HG02943 (cell line): ENCODE data around the gene ELMO3.
A peak's percentile ranks its signal among the peaks of the same experiment; 100 is the strongest.

Experiments
- ATAC-seq: cut with Tn5 transposase; IDR thresholded peaks from one replicate; pipeline ENCODE4 v1.9.1; 2021; ENCODE audit warnings: mild to moderate bottlenecking, low read depth, moderate library complexity; ENCODE audit not compliant: unreplicated experiment

Gene ELMO3

DNA sequence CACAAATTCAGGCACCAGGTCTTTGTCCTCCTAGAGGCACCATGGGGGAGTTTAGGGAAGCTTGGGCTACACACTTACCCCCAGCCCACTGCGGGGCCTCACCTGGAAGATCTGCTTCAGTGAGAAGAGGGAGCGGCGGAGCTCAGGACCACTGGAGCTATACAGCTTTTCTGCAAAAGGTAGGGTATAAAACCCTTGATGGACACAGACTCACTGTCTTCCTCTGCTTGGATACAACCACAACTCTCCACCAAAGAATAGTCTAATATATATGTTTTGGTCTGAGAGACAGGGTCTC, 39.3 kb downstream of the ELMO3 start:
- no peak for ATAC-seq

GRCh38 chr16:67238806-67239470, 40.0 kb downstream of the ELMO3 start:
- ATAC-seq: no peak

- no peak for ATAC-seq
These were observed 41.6 kb downstream of the ELMO3 start for GRCh38 chr16:67240506-67240905.

- no peak for ATAC-seq
These were observed 42.3 kb downstream of the ELMO3 start for GRCh38 chr16:67241008-67241900.

DNA sequence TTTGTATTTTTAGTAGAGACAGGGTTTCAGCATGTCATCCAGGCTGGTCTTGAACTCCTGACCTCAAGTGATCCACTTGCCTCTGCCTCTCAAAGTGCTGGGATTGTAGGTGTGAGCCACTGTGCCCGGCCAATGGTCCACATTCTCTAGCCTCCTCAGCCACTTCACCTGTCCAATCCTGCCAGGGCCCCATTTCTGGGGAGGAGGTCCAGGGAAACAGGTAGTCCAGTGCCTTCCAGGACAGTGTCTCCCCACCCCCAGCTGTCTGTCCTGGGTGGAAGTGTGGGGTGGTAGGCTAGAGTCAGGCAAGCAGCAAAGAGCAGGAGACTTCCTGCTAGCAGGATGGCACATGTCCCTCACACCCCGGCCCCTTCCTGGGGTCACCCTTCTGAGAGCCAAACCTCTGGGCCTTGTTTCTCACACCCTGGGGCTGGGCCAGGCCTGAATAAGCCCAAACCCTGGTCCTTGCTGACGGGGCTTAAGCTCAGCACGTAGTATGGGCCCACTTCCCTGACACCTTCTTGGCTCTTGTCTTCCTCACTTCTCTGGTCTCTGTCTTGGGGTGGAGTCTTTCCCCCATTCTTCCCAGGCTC, 43.3 kb downstream of the ELMO3 start:
- no peak for ATAC-seq

DNA sequence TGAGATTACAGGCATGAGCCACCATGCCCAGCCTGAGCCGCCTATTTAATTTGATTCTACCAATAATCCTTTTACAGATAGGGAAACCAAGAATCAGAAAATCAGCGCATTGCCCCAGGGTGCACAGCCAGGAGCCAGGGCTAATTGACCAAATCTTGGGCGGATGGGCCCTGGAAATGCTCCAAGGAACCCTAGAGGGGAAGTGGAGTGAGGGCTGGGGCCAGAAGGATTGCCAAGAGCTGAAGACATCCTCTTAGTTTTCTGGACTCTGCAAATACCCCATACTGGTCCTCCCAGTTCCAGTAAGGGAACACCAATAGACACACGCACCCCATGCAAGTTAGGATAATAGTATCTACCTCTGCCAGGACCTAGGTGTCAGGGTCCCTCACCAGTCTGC, 44.5 kb downstream of the ELMO3 start:
- no peak for ATAC-seq

DNA sequence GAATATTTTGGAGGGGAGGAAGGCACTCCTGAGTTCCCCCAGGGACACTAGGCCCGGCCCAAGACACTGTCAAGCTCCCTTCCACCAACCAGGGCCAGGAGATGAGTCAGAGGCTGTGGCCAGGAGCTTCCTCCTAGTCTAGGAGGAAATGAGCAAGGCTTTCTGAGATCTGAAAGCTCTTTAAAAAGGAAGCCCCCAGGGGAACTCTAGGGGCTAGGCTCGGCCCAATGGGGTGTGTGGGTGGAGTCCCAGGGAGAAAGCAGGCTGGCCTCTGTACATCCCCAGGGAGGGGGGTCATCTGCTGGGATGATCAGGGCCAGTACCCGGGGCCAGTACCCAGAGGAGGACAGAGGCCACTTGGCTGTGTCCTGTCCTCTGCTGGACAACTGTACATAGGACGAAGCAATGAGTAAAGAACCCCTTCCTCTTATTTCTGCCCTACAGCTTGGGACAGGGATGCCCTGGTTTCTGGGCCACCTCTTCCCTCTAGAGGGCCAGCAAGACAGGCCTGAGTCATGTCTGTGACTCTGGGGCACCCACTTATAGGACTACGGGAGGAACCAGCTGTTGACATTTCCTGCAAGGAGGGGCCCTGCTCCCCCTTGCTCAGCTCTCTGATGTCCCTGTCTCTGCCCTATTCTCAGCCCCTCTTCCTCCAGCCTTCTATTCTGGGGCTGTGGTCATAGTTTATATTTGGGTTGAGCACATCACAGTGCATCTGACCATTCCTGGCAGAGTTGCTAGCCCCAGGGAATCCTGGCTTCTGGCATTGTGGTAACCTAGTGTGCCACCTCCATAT, 45.7 kb downstream of the ELMO3 start:
- ATAC-seq: peak; percentile 42

GRCh38 chr16:67245186-67245585, 46.3 kb downstream of the ELMO3 start:
- ATAC-seq: no peak

- ATAC-seq: no peak
These were observed 46.7 kb downstream of the ELMO3 start for GRCh38 chr16:67245674-67246080.

DNA sequence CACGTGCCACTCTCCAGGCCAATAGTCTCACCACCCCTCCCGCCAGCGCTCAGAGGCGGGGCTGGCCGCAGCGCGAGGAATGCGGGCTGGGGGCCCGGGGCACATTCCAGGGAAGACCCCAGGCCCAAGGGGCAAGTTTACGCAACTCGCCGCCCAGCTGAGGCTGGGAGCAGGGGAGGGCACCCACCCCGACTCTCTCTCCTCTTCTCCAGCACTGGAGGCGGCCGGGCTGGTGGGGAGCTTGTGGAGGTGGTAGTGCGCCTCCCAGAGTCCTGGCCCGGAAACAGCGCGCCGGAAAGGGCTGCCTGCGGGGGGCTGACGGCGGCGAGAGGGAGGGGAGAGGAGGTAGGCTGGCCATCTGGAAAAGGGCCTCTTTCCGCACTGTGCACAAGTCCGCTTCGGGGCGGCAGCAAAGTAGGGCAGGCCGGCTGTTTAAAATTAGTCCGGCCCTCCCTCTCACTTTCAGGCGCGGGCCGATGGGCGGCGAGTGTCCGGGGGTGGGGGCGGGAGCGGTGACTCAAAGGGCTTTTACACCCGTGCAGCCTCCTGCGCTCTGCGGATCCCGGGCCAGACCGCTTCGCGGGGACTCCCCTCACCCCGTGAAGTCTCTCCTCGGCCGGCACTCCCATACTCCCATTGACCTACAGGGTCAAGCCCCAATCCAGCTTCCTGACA, 47.3 kb downstream of the ELMO3 start:
- ATAC-seq: peak; percentile 27

DNA sequence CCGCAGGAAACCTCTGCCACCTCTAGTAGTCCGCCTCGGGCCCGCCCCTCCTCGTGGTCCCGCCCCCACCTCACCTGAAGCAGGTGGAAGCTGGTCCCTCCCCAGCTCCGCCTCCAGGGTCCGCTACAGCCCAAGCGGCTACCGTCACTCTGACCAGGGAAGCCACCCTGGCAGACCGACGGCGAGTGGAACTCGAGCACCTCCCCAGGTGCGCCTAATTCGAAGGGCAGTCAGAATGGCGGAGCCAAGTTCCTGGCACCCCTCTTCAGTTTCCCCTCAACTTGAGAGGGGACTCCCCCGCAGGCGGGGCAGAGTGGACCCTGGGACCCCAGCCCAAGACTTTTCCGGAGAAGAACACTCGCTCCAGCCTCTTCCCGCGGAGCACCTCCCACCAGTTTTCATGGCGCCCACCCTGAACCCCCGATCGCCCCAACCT, 47.8 kb downstream of the ELMO3 start:
- peak; percentile 10 for ATAC-seq

GRCh38 chr16:67247192-67248072, 48.5 kb downstream of the ELMO3 start, which contains the start of gene FHOD1:
Gene FHOD1, minus strand, starts transcription at chr16:67247481. Its CDS starts 71 bp downstream, at chr16:67247410.
- ATAC-seq: peak; percentile 42

DNA sequence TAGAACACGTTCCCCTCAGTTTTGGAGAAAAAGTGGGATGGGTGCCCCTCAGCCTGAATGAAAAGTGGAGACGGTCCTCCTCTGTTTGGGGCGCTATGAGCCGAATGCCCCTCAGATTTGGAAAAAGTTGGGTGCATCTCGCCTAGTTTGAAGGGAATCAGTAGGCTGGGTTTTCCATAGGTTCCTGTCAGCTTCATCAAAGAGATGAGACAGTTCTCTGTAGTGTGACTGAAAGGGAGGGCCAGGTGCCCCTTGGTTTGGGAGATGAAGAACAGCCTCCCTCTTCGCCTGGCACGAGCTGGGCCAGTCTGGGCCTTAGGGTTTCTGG, 49.1 kb downstream of the ELMO3 start:
- ATAC-seq: no peak

- ATAC-seq: no peak
These were observed 49.7 kb downstream of the ELMO3 start, which contains the start of gene SLC9A5 for GRCh38 chr16:67248401-67249177. Gene SLC9A5, plus strand, starts transcription at chr16:67248979. Its CDS starts 36 bp downstream, at chr16:67249015.

GRCh38 chr16:67249178-67250044, 50.5 kb downstream of the ELMO3 start:
- ATAC-seq: no peak

GRCh38 chr16:67250045-67250327, 51.1 kb downstream of the ELMO3 start:
- ATAC-seq: no peak

GRCh38 chr16:67252609-67253497, 53.9 kb downstream of the ELMO3 start:
- no peak for ATAC-seq
